ENCODE data around the gene DLX1.
"Not testable (repeated sequence)": the region's sequence is repeated elsewhere in the genome, so short reads cannot be mapped to it uniquely, and the experiment has no call there.

Gene DLX1

DNA sequence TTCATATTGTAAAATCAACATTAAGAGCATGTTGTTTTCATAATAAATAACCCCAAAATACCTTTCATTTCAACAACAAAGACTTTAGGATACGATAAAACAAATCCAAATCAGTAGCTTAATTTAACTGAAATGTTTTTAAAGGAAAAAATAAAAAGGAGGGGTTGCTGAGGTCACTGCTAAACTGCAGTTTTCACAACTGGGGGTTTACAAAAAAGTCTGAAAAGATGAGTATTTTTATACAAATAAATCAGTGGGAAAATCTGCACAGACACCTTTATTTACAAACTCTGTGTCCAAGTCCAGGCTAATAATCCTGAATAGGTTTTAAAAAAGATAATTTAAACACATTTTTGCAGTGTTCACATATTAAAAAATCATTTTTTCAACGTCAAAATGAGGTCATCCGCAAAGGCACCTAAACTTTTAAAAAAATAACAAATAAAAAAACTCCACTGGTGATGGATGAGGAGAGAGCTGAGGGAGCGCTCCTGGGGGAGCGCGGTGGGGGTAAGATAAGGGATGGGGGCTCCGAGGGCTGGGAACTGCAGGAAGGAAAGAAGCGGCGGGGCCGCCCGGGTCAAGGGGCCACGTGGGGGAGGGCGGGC lies 14.3 kb downstream of the DLX1 start:
- no peak for DNase-seq

DNA sequence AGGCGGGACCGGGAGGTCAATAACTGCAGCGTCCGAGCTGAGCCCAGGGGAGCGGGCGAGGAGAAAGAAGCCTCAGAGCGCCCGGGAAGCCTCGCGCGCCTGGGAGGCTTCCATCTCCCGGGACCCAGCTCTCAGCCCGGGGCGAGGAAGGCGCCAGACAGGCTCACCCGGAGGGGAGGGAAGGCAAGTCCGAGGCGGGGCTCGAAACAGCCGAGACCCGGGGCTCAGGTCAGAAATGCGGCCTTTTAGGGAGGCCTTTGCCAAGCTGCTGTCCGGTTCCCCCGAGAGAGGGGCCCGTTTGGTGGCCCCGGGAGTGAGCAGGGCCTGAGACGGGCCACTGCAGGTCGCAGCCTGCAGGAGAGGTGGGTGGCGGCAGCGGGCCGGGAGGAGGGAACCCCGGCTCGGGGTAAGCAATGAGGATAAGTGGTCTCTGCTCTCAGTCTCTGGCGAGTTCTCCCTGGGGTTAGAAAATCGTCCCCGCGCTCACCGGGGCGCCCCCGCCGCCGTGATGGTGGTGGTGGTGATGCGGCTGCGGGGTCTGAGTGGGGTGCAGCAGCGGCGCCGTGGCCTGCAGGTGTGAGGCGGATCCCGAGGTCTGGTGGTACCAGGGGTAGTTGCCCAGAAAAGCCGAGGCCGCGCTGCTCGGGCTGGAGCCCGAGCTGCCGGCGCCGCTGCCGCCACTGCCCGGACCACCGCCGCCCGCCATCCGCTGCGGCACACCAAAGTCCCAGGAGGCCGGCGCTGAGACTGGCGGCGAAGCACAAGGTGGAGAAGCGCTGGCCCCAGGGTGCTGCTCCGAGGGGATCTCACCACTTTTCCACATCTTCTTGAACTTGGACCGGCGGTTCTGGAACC lies 15.0 kb downstream of the DLX1 start:
- no peak for DNase-seq

GRCh38 chr2:172100935-172101820 lies 15.9 kb downstream of the DLX1 start:
- no peak for DNase-seq

GRCh38 chr2:172101821-172102390 lies 16.6 kb downstream of the DLX1 start:
- DNase-seq, result peak in 1 of 2 experiments; percentile 40

GRCh38 chr2:172102391-172103359 lies 17.4 kb downstream of the DLX1 start, which contains the start of gene DLX2:
TSS of gene DLX2 (minus strand) at chr2:172102900. CDS start at chr2:172102538, 362 bp downstream.
- DNase-seq, result peak; percentile 83 to 87

DNA sequence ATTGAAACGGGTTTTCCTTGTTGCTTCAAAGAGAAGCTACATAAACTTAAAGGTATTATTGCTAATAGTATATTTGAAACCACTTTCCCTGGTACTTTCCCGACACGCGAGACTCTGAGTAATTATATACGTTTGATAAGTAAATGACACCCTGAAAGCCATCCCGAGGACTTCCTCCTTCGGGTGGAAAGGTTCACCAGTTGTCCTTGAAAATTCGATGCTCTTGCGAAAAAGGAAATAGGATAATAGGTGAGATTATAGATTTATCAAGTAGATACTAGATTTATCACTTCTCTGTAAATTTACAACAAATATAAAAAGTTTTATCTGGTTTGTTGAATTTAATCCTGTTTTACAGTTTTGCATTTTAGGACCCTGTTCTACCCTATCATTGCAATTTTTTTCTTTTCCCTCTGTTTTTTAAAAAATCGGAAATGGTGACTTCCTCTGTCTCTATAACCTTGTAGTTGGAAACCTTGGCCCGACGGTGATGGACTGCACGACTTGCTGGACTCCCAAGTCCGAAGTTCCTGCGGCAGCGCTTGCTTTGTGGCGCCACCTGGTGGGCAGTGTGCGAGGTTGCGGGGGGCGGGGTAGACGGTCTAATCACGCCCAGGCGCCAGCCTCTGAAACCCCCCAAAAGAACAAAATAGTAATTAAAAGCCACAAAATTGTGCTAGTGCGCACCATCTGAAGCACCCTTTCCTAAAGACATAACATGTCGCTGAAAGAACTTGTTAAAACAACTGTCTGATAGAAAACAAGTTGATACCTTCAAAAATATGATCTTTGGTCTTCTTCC lies 18.4 kb downstream of the DLX1 start:
- DNase-seq, result peak; percentile 51 to 71

DNA sequence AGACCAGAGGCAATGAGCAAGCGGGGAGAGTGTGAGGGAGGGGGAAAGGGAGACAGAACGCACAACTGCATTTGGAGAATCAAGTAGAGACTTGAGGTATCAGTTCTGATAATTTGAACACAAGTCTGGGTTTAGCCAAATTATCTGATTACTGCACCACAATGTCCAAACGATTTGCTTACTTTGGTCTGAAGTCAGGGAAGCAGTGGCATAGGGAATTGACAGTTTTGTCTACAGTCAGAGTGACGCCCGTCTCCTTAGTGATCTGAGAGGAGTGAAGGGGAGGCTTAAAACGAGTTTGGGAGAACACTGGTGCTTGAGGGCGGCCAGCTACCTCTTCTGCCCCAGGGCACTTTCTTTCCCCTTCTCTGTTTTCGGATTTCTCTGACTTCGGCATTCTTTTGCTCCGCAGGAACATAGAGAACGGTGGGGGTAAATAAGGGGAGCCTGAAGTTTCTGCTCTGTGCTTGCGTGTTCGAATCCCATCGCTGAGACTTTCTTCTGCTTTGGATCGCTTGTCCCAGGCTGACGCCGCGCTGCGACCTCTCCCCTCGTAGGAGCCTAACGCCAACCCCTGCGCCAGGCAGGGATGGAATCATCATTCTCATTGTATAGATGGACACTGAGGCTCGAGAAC lies 20.3 kb downstream of the DLX1 start:
- no peak for DNase-seq

DNA sequence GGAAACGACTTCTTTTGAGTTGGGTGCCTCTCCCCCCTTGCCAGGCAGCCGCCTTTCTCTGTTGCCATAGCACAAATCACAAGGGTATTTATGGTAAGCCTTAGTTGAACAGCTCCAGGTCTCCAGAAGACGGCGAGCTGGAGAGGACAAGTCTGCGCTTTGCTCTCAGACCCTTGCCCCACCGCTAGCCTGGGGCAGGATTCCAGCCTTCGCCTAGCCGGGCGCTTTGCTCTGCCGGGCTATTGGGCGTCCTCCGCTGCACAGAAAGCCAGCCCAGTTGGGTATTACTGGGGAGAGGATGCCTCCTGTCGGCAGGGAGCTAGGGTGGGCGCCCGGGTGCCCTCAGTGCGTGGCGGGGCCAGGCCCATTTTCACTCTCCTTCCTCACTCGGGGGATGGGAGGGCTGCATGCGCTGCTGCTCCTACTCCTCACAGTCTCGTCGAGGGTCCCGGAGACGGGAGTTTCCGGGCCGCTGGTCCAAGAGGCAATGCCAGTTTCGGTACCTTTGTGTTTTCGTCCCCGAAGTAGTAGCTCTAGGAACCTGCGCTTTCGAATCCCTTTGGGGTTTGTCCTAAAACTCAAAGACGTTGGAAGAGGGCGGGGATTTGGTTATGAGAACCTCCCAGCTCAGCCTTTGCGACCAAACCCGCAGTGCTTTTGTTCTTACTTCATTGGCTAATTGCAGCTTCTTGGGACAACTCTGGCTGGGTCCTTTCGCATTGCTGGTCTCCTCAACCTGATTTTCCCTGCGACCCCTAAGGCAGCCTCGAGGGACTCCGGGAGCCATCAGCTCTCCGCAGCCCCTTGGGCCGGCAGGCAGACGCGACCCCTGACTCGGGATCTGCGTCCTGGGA lies 21.0 kb downstream of the DLX1 start:
- peak in 1 of 2 experiments; percentile 32 for DNase-seq

DNA sequence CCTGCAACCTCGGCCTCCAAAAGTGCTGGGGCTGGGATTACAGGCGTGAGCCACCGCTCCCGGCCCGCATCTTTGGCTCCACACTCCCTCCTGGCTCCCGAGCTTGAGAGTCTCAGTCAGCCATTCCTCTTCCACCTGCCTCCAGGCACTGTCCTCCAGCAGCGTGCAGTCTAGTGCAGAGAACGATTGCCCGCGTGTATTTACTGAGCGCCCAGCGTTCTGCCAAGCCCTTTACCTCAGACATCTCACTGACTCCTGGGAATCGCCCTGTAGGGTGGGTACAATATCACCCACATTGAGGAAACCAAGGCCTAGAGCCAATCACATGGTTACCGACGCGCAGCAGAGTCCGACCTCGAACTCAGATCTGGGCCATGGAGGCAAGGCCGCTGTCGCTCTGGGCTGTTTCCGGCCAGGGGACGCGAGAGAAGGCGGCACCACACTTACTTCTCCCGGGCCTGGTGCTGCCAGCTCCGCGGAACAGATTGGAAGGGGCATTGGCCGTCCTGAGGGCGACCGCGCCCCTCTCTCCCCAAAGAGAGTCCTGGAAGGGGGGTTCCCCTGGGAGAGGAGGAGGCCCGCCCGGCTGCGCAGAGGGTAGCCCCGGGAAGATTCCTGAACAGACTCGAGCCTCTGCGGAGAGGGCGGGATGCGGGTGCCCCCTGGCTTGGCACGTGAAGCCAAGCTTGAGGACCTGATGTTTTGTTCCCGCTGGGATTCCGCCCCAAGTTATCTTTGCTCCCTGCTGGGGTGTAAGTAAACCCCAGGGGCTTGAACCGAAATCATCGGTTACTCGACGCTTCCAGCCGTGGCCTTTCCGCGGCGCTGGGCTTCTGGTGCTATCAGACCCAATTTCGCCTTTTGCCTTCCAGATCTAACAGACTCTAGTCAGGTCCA lies 22.6 kb downstream of the DLX1 start:
- no peak for DNase-seq

DNA sequence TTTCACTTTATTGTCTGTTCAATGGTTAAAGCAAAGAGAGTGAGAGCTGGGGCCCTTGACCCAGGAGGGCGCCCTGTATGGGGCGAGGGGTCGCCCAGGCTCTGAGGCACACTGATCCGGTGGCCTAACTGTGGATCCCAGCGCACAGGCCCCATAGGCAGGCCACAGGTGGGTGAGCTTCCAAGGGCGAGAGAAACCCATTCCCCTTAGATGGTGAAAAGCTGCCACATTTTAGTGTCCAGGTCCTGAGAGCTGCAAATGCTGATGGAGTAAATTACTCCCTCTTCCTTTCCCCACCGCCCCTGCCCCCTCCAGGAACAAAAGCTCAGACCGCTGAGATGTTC lies 23.3 kb downstream of the DLX1 start:
- DNase-seq, result no peak

DNA sequence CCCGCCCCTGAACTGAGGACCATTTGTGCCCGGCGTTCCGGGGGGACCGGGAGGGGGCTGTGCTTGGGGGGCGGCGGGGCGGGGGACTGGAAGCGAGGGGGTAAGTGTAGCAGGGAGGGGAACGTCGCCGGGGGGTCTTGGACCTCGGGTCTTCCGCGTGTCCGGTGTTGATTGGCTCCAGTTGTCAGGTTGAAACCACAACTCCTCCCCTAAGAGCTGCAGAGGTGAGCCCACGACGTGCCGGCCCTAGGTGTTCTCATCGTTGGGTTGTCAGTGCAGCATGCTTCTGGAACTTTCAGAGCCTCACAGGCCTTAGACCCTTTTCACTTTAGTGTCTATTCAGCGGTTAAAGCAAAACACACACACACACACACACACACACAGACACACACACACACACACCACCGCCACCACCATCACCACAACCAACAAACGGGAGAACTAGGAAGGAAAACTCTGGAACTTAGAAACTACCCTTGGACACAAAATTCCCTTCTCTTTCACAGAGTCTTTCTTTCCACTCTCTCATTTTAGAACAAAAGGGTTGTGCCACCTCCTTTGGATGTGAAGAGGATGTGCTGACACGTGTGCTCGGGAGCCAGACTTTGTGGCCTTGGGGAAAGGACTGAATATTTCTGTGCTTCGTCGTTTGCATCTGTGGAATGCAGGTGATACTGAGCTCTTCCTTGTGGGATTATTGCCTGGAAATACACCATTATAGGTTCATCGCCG lies 24.1 kb downstream of the DLX1 start:
- no peak for DNase-seq

- no peak for DNase-seq
Measured at GRCh38 chr2:172109988-172110811, 24.9 kb downstream of the DLX1 start.

DNA sequence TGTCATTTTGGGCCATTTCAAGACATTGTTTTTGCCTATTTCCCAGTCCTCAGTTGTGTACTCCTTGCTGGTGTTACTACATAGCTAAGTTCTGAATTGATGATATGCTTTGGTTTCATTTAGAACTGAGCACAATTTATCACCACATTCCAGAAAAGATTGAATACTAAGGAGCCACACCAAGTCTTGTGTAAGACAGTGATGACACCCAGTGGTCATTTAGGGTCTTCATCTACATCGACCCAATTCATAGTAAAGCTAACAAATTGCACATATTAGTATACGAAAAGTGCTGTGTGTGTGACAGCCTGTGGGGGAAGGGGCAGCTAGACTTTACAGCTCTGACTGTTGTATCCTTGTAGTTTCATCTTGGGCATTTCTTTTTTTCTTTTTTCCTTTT lies 28.3 kb downstream of the DLX1 start:
- DNase-seq, result no peak

GRCh38 chr2:172114176-172114575 lies 28.9 kb downstream of the DLX1 start:
- DNase-seq, result not testable (repeated sequence)

GRCh38 chr2:172114579-172114978 lies 29.3 kb downstream of the DLX1 start:
- DNase-seq, result no peak

DNA sequence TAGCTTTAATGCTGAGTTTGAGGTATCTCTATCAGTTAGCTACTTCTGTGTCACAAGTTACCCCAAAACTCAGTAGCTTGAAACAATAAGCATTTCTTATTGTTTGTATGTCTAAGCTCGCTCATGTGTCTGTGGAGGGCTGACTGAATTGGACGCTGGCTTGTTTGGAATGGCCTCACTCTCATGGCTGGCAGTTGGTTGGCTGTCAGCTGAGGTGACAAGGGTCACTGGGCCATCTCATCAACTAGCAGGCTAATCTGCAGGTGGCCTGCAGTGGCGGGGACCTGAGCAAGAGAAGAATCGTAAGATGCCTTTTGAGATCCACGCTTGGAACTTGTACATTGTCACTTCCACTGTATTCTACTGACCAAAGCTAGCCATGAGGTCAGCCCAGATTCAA lies 30.8 kb downstream of the DLX1 start:
- DNase-seq, result no peak

GRCh38 chr2:172119089-172119488 lies 33.8 kb downstream of the DLX1 start:
- no peak for DNase-seq
